H1 (cell line): ENCODE measurements around the gene PPP2R2D. TPM values are rescaled to one million over a fixed set of nuclear protein-coding genes. Genes with fewer than 3 reads are reported as not detected.

Source experiments
- CTCF ChIA-PET: fragments of 300-600 bp; sonication (Branson Sonifier 250); formaldehyde crosslinking; loops from one replicate; lab custom pipeline; 2021; ENCODE audit not compliant: partially characterized antibody; lab: Charles Lee
- POLR2A ChIA-PET: fragments of 300-600 bp; sonication (Branson Sonifier 250); formaldehyde crosslinking; loops from one replicate; lab custom pipeline; 2021; ENCODE audit warnings: inconsistent platforms; ENCODE audit not compliant: partially characterized antibody; lab: Charles Lee
- DNase-seq, 2 experiments: peaks; one replicate each; pipeline versions ENCODE4 v3.0.0 to v3.0.0-alpha.2; 2010 to 2022; ENCODE audit warnings: low spot score in 2 of 2, low read depth in 1 of 2, mixed read lengths in 1 of 2
- FAIRE-seq: peaks from 2 replicates; lab custom pipeline; 2011; peaks lifted over from hg19 to GRCh38; lab: Jason Lieb, UNC
- H2AFZ ChIP-seq: 2 replicates; pipeline ENCODE4 v1.8.1; 2012; ENCODE audit warnings: low read length, inconsistent platforms
- H2AK5ac ChIP-seq: 2 replicates; pipeline ENCODE4 v1.6.1; 2013; ENCODE audit warnings: low read depth, low read length
- H2BK120ac ChIP-seq: replicated peaks from 2 replicates; pipeline ENCODE3; 2013; ENCODE audit warnings: low read depth, low read length, inconsistent platforms
- H2BK12ac ChIP-seq: 2 replicates; pipeline ENCODE4 v1.6.1; 2013; ENCODE audit warnings: low read depth, low read length
- H2BK15ac ChIP-seq: 2 replicates; pipeline ENCODE4 v1.6.1; 2013; ENCODE audit warnings: low read length
- H2BK20ac ChIP-seq: 2 replicates; pipeline ENCODE4 v1.6.1; 2013; ENCODE audit warnings: low read length
- H2BK5ac ChIP-seq: 2 replicates; pipeline ENCODE4 v1.6.1; 2013; ENCODE audit warnings: low read depth, low read length
- H3K14ac ChIP-seq: 2 replicates; pipeline ENCODE4 v1.6.1; 2013; ENCODE audit warnings: inconsistent platforms; ENCODE audit not compliant: insufficient read length
- H3K18ac ChIP-seq: 2 replicates; pipeline ENCODE4 v1.6.1; 2013; ENCODE audit warnings: low read length; ENCODE audit errors: extremely low read depth
- H3K23ac ChIP-seq: 2 replicates; pipeline ENCODE4 v1.6.1; 2013; ENCODE audit warnings: inconsistent platforms; ENCODE audit not compliant: insufficient read length
- H3K23me2 ChIP-seq: 2 replicates; pipeline ENCODE4 v1.6.1; 2013; ENCODE audit warnings: low read depth, low read length
- H3K27ac ChIP-seq: 2 replicates; pipeline ENCODE4 v1.6.1; 2011; ENCODE audit warnings: low read depth, low read length, inconsistent platforms
- H3K27me3 ChIP-seq, 4 experiments: replicated peaks in 1 of 4; 1 replicate in 1 of 4; 2 replicates in 3 of 4; pipeline versions ENCODE4 v1.6.1 to v1.8.1; 2011 to 2013; ENCODE audit warnings: low read length in 3 of 4, mild to moderate bottlenecking in 3 of 4, inconsistent platforms in 2 of 4, mixed read lengths in 2 of 4, moderate library complexity in 1 of 4; ENCODE audit not compliant: control insufficient read depth in 3 of 4, insufficient read depth in 3 of 4; ENCODE audit errors: extremely low read depth in 1 of 4
- H3K36me3 ChIP-seq, 4 experiments: 2 replicates each; pipeline versions ENCODE4 v1.6.1 to v1.8.1; 2011 to 2013; ENCODE audit warnings: mild to moderate bottlenecking in 4 of 4, low read length in 3 of 4, moderate library complexity in 2 of 4, control low read depth in 1 of 4, inconsistent platforms in 1 of 4; ENCODE audit not compliant: insufficient read depth in 4 of 4, control insufficient read depth in 2 of 4
- H3K4ac ChIP-seq: replicated peaks from 2 replicates; pipeline ENCODE3; 2013; ENCODE audit warnings: low read length, low read depth, mixed read lengths, inconsistent platforms; ENCODE audit not compliant: insufficient read length
- H3K4me1 ChIP-seq, 4 experiments: replicated peaks in 1 of 4; 1 replicate in 1 of 4; 2 replicates in 3 of 4; pipeline versions ENCODE4 v1.6.1 to v1.8.1; 2011 to 2013; ENCODE audit warnings: low read length in 3 of 4, inconsistent platforms in 2 of 4, mixed read lengths in 1 of 4; ENCODE audit not compliant: insufficient read depth in 4 of 4, control insufficient read depth in 3 of 4
- H3K4me2 ChIP-seq, 2 experiments: 2 replicates each; pipeline versions ENCODE4 v1.6.1 to v1.8.1; 2011 to 2013; ENCODE audit warnings: low read depth in 2 of 2, low read length in 2 of 2, control low read depth in 1 of 2, inconsistent platforms in 1 of 2, mild to moderate bottlenecking in 1 of 2; ENCODE audit not compliant: insufficient read depth in 1 of 2
- H3K4me3 ChIP-seq, 4 experiments: fragments of 200-600, 300-600 bp in 1 of 4; sonication (generic), shearing (Covaris generic), sonication (Bioruptor Twin) in 1 of 4; 2 replicates each; pipeline versions ENCODE4 v1.5.1 to v1.8.1; 2011 to 2016; ENCODE audit warnings: low read length in 4 of 4, low read depth in 3 of 4, control low read depth in 2 of 4, inconsistent platforms in 2 of 4, mild to moderate bottlenecking in 2 of 4, mixed read lengths in 1 of 4, moderate library complexity in 1 of 4; ENCODE audit not compliant: insufficient read depth in 2 of 4; ENCODE audit errors: extremely low read depth in 1 of 4
- H3K56ac ChIP-seq: replicated peaks from 2 replicates; pipeline ENCODE3; 2013; ENCODE audit warnings: low read depth, mild to moderate bottlenecking, mixed read lengths, low read length, inconsistent platforms; ENCODE audit not compliant: insufficient read length
- H3K79me1 ChIP-seq: 2 replicates; pipeline ENCODE4 v1.6.1; 2013; ENCODE audit warnings: low read depth, low read length, control low read depth
- H3K79me2 ChIP-seq, 2 experiments: 2 replicates each; pipeline versions ENCODE4 v1.6.1 to v1.8.1; 2012 to 2013; ENCODE audit warnings: low read length in 2 of 2, mild to moderate bottlenecking in 2 of 2, inconsistent platforms in 1 of 2; ENCODE audit not compliant: insufficient read depth in 2 of 2, control insufficient read depth in 1 of 2
- H3K9ac ChIP-seq, 4 experiments: replicated peaks in 1 of 4; 1 replicate in 1 of 4; 2 replicates in 3 of 4; pipeline versions ENCODE4 v1.6.1 to v1.8.1; 2011 to 2013; ENCODE audit warnings: low read depth in 3 of 4, low read length in 3 of 4, control low read depth in 2 of 4, mild to moderate bottlenecking in 2 of 4, moderate library complexity in 2 of 4, inconsistent platforms in 1 of 4; ENCODE audit errors: extremely low read depth in 1 of 4
- H3K9me3 ChIP-seq, 2 experiments: 2 replicates each; pipeline versions ENCODE4 v1.6.1 to v1.8.1; 2012 to 2013; ENCODE audit warnings: mild to moderate bottlenecking in 2 of 2, moderate library complexity in 2 of 2, control low read depth in 1 of 2, inconsistent platforms in 1 of 2, low read depth in 1 of 2, low read length in 1 of 2, mixed read lengths in 1 of 2; ENCODE audit not compliant: insufficient read depth in 2 of 2
- H4K20me1 ChIP-seq, 2 experiments: replicated peaks in 1 of 2; 2 replicates each; pipeline versions ENCODE3 to v1.8.1; 2011 to 2013; ENCODE audit warnings: inconsistent platforms in 2 of 2, low read length in 2 of 2, mild to moderate bottlenecking in 1 of 2; ENCODE audit not compliant: insufficient read depth in 2 of 2, control insufficient read depth in 1 of 2
- H4K5ac ChIP-seq: 2 replicates; pipeline ENCODE4 v1.6.1; 2013; ENCODE audit warnings: low read length, low read depth, mixed read lengths, inconsistent platforms; ENCODE audit not compliant: insufficient read length
- H4K8ac ChIP-seq: 2 replicates; pipeline ENCODE4 v1.8.0; 2013; ENCODE audit warnings: mild to moderate bottlenecking, moderate library complexity, low read length, inconsistent platforms; ENCODE audit not compliant: insufficient read depth; ENCODE audit errors: extremely low read depth
- H4K91ac ChIP-seq: replicated peaks from 2 replicates; pipeline ENCODE3; 2013; ENCODE audit warnings: low read length, mixed read lengths, inconsistent platforms; ENCODE audit not compliant: insufficient read length
- ATF3 ChIP-seq: IDR thresholded peaks from 2 replicates; pipeline ENCODE4 v1.6.1; 2011; ENCODE audit warnings: low read depth, mild to moderate bottlenecking, low read length; ENCODE audit not compliant: insufficient read depth
- CEBPB ChIP-seq: IDR thresholded peaks from 2 replicates; pipeline ENCODE4 v1.6.1; 2012; ENCODE audit warnings: low read depth, low read length
- EP300 ChIP-seq, 2 experiments: IDR thresholded peaks; 1 replicate in 1 of 2; 2 replicates in 1 of 2; pipeline ENCODE4 v1.6.1; 2011 to 2012; ENCODE audit warnings: low read depth in 2 of 2, low read length in 2 of 2, mild to moderate bottlenecking in 2 of 2, borderline replicate concordance in 1 of 2, inconsistent platforms in 1 of 2, moderate library complexity in 1 of 2
- GTF2F1 ChIP-seq: IDR thresholded peaks from 2 replicates; pipeline ENCODE4 v1.6.1; 2012; ENCODE audit warnings: low read depth, low read length, improper control_type of control experiment, borderline replicate concordance
- POLR2A ChIP-seq, 2 experiments: IDR thresholded peaks; 1 replicate in 1 of 2; 2 replicates in 1 of 2; pipeline ENCODE4 v1.6.1; 2011; ENCODE audit warnings: low read depth in 2 of 2, low read length in 2 of 2, mild to moderate bottlenecking in 2 of 2; ENCODE audit errors: control extremely low read depth in 1 of 2
- POU5F1 ChIP-seq: IDR thresholded peaks from 2 replicates; pipeline ENCODE4 v1.6.1; 2011; ENCODE audit warnings: low read depth, mild to moderate bottlenecking, low read length, moderate library complexity
- RBBP5 ChIP-seq: IDR thresholded peaks from 2 replicates; pipeline ENCODE4 v1.7.1; 2012; ENCODE audit warnings: low read depth, mild to moderate bottlenecking, inconsistent platforms, low read length, moderate library complexity, borderline replicate concordance
- RXRA ChIP-seq: IDR thresholded peaks from 2 replicates; pipeline ENCODE4 v1.6.1; 2011; ENCODE audit warnings: low read depth, mild to moderate bottlenecking, low read length, moderate library complexity; ENCODE audit not compliant: insufficient read depth
- SIX5 ChIP-seq: IDR thresholded peaks from 2 replicates; pipeline ENCODE4 v1.6.1; 2011; ENCODE audit warnings: mild to moderate bottlenecking, low read depth, low read length
- TAF7 ChIP-seq: optimal IDR thresholded peaks from 2 replicates; pipeline ENCODE3; 2011; ENCODE audit warnings: low read depth, mild to moderate bottlenecking, inconsistent platforms, low read length, moderate library complexity, borderline replicate concordance
- WGBS, 2 experiments: shearing (Covaris generic) in 1 of 2; methylation state at CpG; one replicate each; pipeline versions ENCODE4 v1.1.6 to v1.1.7; 2013 to 2015; ENCODE audit warnings: low lambda C conversion rate in 2 of 2, mixed read lengths in 2 of 2, inconsistent platforms in 1 of 2, low coverage in 1 of 2, missing lambda C conversion rate in 1 of 2; ENCODE audit not compliant: insufficient replicate concordance in 2 of 2, insufficient coverage in 1 of 2, insufficient read length in 1 of 2; ENCODE audit errors: extremely low coverage in 1 of 2, missing lambda C conversion rate in 1 of 2; 5-methylcytosine and 5-hydroxymethylcytosine counted together
- polyA plus RNA-seq, 7 experiments: library from polyadenylated mRNA; depleted of rRNA in 3 of 7; stranded (reverse) in 5 of 7; unstranded in 2 of 7; fragments of >200 nt in 5 of 7; fragments of 200-250 nt in 2 of 7; gene quantifications; 1 replicate in 5 of 7; 2 replicates in 1 of 7; 4 replicates in 1 of 7; pipeline versions ENCODE4 v1.2.1 to v1.2.3, GENCODE V29; 2011 to 2013; ENCODE audit warnings: missing spikeins in 2 of 7, mixed read lengths in 2 of 7
- total RNA-seq: library from RNA; stranded (reverse); fragmentation: NEBNext Ultra II Directional; extraction: Animal tissue kit (Norgen Biotek cat#: 25700); gene quantifications from 2 replicates; pipeline ENCODE4 v1.2.1, GENCODE V29; 2021

The PPP2R2D gene
- total and polyA plus RNA-seq, 2 of the 8 experiments (the other 6 are each of a cell fraction or from before 2014, with no cell fraction given): 25.4 to 32.8 TPM

GRCh38 chr10:131933696-131934086, 32.9 kb downstream of the PPP2R2D start:
- 81% methylated on average over 2 of the region's 2 CpGs; no CpG with 5 or more reads in 1 of the 2 experiments for WGBS, 2 experiments
- Histone ChIP-seq H3K23me2 (no peaks in the 10 kb centered on the region), H3K18ac (no peak overlapping the region), H2AK5ac (no peak overlapping the region), H3K4ac (no peak overlapping the region), H3K27ac (no peak overlapping the region), H2BK5ac (no peak overlapping the region), H2BK15ac (no peak overlapping the region), H3K14ac (no peak overlapping the region), H3K4me2 (no peak overlapping the region), H3K4me1 (peaks cover 0 to 21% (median 9%) of the 10 kb centered on the region in 4 experiments; a peak in 4 of 7 replicates), H4K91ac (no peak overlapping the region), H3K4me3 (no peak overlapping the region), H3K9ac (no peak overlapping the region), H3K27me3 (no peaks in the 10 kb centered on the region), H3K23ac (no peak overlapping the region), H2BK120ac (no peak overlapping the region), H4K8ac (no peak overlapping the region), H4K5ac (no peak overlapping the region), H2BK12ac (no peak overlapping the region), H2AFZ (no peak overlapping the region), H3K79me1 (peaks cover 35% of the 10 kb centered on the region), H3K9me3 (no peaks in the 10 kb centered on the region; a peak in 1 of 4 replicates), H2BK20ac (no peak overlapping the region), H3K36me3 (peaks cover 0 to 11% (median 7%) of the 10 kb centered on the region in 4 experiments; a peak in 5 of 8 replicates), H3K79me2 (peaks cover 7 to 70% of the 10 kb centered on the region in 2 experiments), H4K20me1 (peaks cover 21 to 24% of the 10 kb centered on the region in 2 experiments), H3K56ac (no peak overlapping the region)
- DNase-seq (no peak), FAIRE-seq (no peak)
- CTCF ChIA-PET: interaction anchor here (1.4 kb wide), 2 partner anchors 9 to 89 kb away, joined by 3 to 9 read pairs; no protein-coding TSS in a partner anchor
- POLR2A ChIA-PET: no interaction called here
- TF ChIP-seq GTF2F1 (no peak), CEBPB (no peak), RBBP5 (no peak), ATF3 (no peak), EP300 (IDR thresholded peaks at IDR 0.05; ENCODE audit: borderline replicate concordance in 1 of 2, low read depth in 2 of 2, low read length in 2 of 2) (no peak), SIX5 (no peak), TAF7 (no peak), POLR2A (IDR thresholded peaks at IDR 0.05; ENCODE audit: control extremely low read depth in 1 of 2, low read depth in 2 of 2, low read length in 2 of 2) (no peak), RXRA (no peak), POU5F1 (no peak)
